Keratinocyte (primary cell): ENCODE measurements around the gene PRSS16. TPM values are rescaled to one million over a fixed set of nuclear protein-coding genes. Genes with fewer than 3 reads are reported as not detected.

Source experiments
- DNase-seq: peaks from one replicate; pipeline ENCODE4 v3.0.0-alpha.2; 2011; ENCODE audit warnings: low read depth, missing footprints, low spot score
- FAIRE-seq: peaks from 2 replicates; lab custom pipeline; 2011; peaks lifted over from hg19 to GRCh38; lab: Jason Lieb, UNC
- H2AFZ ChIP-seq: 2 replicates; pipeline ENCODE4 v1.6.0; 2012; ENCODE audit warnings: low read length, control low read depth, inconsistent platforms; ENCODE audit not compliant: control insufficient read depth
- H3K27ac ChIP-seq: 2 replicates; pipeline ENCODE4 v1.5.1; 2011; ENCODE audit warnings: low read length; ENCODE audit not compliant: control insufficient read depth, insufficient read depth
- H3K27me3 ChIP-seq: 3 replicates; pipeline ENCODE4 v1.6.0; 2011; ENCODE audit warnings: low read length; ENCODE audit not compliant: control insufficient read depth, insufficient read depth; ENCODE audit errors: extremely low read depth
- H3K36me3 ChIP-seq, 2 experiments: 2 replicates in 1 of 2; 3 replicates in 1 of 2; pipeline ENCODE4 v1.5.1; 2011; ENCODE audit warnings: low read length in 2 of 2, mild to moderate bottlenecking in 1 of 2; ENCODE audit not compliant: control insufficient read depth in 2 of 2, insufficient read depth in 2 of 2; ENCODE audit errors: extremely low read depth in 1 of 2
- H3K4me1 ChIP-seq: 3 replicates; pipeline ENCODE4 v1.5.1; 2011; ENCODE audit warnings: low read length; ENCODE audit not compliant: control insufficient read depth, insufficient read depth; ENCODE audit errors: extremely low read depth
- H3K4me2 ChIP-seq: 3 replicates; pipeline ENCODE4 v1.6.0; 2011; ENCODE audit warnings: low read depth, low read length; ENCODE audit not compliant: control insufficient read depth, insufficient read depth; ENCODE audit errors: extremely low read depth
- H3K4me3 ChIP-seq, 3 experiments: fragments of 200-600 bp in 1 of 3; sonication (generic) in 1 of 3; 2 replicates in 2 of 3; 3 replicates in 1 of 3; pipeline ENCODE4 v1.5.1; 2011 to 2016; ENCODE audit warnings: low read length in 3 of 3, mild to moderate bottlenecking in 3 of 3, control low read depth in 2 of 3, inconsistent platforms in 1 of 3, low read depth in 1 of 3, mixed read lengths in 1 of 3, mixed run types in 1 of 3, moderate library complexity in 1 of 3; ENCODE audit not compliant: control insufficient read depth in 2 of 3, insufficient read depth in 2 of 3; ENCODE audit errors: extremely low read depth in 1 of 3
- H3K79me2 ChIP-seq: 2 replicates; pipeline ENCODE4 v1.6.0; 2012; ENCODE audit warnings: low read length; ENCODE audit not compliant: control insufficient read depth, insufficient read depth
- H3K9ac ChIP-seq: 3 replicates; pipeline ENCODE4 v1.6.0; 2011; ENCODE audit warnings: low read length; ENCODE audit not compliant: control insufficient read depth, insufficient read depth; ENCODE audit errors: extremely low read depth
- H3K9me1 ChIP-seq: 3 replicates; pipeline ENCODE4 v1.6.0; 2011; ENCODE audit warnings: low read length; ENCODE audit not compliant: control insufficient read depth, insufficient read depth; ENCODE audit errors: extremely low read depth
- H3K9me3 ChIP-seq: 2 replicates; pipeline ENCODE4 v1.5.1; 2012; ENCODE audit warnings: low read depth, low read length; ENCODE audit not compliant: control insufficient read depth
- H4K20me1 ChIP-seq: 3 replicates; pipeline ENCODE4 v1.6.0; 2011; ENCODE audit warnings: low read length; ENCODE audit not compliant: control insufficient read depth, insufficient read depth; ENCODE audit errors: extremely low read depth
- EZH2 ChIP-seq: IDR thresholded peaks from one replicate; pipeline ENCODE4 v1.6.1; 2012; ENCODE audit warnings: inconsistent platforms, mild to moderate bottlenecking, low read length, moderate library complexity
- dilution Hi-C: fragments of 300-500 bp; cut with MboI; formaldehyde crosslinking; loops from one replicate; pipeline ENCODE4 v1.7.0; 2020; ENCODE audit warnings: low sequenced_read_pairs; ENCODE audit not compliant: extremely low pct_ligation_motif_present
- polyA plus RNA-seq, 5 experiments: library from polyadenylated mRNA; depleted of rRNA in 3 of 5; stranded (reverse) in 3 of 5; stranded (forward) in 1 of 5; unstranded in 1 of 5; fragments of >200 nt; gene quantifications; 1 replicate in 1 of 5; 2 replicates in 3 of 5; 3 replicates in 1 of 5; pipeline versions ENCODE4 v1.2.1 to v1.2.3, GENCODE V29; 2011 to 2012; ENCODE audit warnings: missing spikeins in 2 of 5, low read depth in 1 of 5, low replicate concordance in 1 of 5
- TF ChIP-seq, protein P1 (sequence below), 3 experiments: IDR thresholded peaks in 1 of 3; conservative IDR thresholded peaks in 1 of 3; optimal IDR thresholded peaks in 1 of 3; 2 replicates in 2 of 3; 3 replicates in 1 of 3; pipeline versions ENCODE3 to v1.5.1; 2011; ENCODE audit warnings: low read length in 3 of 3, mild to moderate bottlenecking in 3 of 3, moderate library complexity in 2 of 3, control low read depth in 1 of 3, inconsistent platforms in 1 of 3; ENCODE audit not compliant: insufficient read depth in 2 of 3; ENCODE audit errors: extremely low read depth in 1 of 3

Gene PRSS16
- polyA plus RNA-seq, 1 donor (not counting 4 experiments of a cell fraction or from before 2014, with no cell fraction given), result 8.9 TPM

DNA sequence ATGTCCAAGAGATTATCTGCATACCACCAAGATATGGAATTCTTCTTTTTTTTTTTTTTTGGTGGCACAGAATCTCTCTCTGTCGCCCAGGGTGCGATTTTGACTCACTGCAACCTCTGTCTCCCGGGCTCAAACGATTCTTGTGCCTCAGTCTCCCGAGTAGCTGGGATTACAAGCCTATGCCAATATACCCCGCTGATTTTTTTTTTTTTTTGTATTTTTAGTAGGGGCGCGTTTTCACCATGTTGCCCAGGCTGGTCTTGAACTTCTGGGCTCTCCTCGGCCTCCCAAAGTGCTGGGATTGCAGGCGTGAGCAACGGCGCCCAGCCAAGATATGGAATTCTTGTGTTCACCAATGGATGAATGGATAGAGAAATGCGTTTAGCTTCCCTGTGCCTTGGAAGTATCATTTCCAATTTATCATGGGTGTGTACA is 33.6 kb downstream of the PRSS16 start:
- dilution Hi-C loops, result no loop called here

DNA sequence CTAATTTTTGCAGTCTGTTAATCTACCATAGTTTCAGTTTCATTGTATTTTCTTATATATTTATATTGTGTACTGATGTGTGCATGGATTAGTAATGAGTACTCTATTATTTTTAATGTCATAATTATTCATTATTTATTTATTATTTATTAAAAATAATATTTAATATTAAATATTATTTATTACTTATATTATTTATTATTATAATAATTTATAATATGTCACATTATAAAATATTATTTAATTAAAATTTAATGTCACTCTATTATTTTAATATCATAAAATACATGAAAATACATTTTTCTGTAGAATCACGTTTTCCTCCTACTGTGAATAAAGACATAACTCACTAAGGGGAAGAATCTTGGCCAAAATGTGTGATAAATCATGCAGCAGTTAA is 34.1 kb downstream of the PRSS16 start:
- H3K4me3 ChIP-seq, result no peak overlapping the region
- H3K9ac ChIP-seq, result no peak overlapping the region
- no peaks in the 10 kb centered on the region for H3K36me3 ChIP-seq
- no peaks in the 10 kb centered on the region for H3K79me2 ChIP-seq
- H3K9me1 ChIP-seq, result no peaks in the 10 kb centered on the region
- DNase-seq, result no peak
- peaks cover 24% of the 10 kb centered on the region for H3K27me3 ChIP-seq
- no peak for TF ChIP-seq EZH2
- TF ChIP-seq, protein P1, sequence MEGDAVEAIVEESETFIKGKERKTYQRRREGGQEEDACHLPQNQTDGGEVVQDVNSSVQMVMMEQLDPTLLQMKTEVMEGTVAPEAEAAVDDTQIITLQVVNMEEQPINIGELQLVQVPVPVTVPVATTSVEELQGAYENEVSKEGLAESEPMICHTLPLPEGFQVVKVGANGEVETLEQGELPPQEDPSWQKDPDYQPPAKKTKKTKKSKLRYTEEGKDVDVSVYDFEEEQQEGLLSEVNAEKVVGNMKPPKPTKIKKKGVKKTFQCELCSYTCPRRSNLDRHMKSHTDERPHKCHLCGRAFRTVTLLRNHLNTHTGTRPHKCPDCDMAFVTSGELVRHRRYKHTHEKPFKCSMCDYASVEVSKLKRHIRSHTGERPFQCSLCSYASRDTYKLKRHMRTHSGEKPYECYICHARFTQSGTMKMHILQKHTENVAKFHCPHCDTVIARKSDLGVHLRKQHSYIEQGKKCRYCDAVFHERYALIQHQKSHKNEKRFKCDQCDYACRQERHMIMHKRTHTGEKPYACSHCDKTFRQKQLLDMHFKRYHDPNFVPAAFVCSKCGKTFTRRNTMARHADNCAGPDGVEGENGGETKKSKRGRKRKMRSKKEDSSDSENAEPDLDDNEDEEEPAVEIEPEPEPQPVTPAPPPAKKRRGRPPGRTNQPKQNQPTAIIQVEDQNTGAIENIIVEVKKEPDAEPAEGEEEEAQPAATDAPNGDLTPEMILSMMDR (optimal IDR thresholded peaks at IDR 0.05 in 1 of 3, IDR thresholded peaks at IDR 0.05 in 1 of 3, conservative IDR thresholded peaks at IDR 0.05 in 1 of 3; ENCODE audit: extremely low read depth in 1 of 3, insufficient read depth in 2 of 3, low read length in 3 of 3), result no peak
- no peaks in the 10 kb centered on the region for H3K9me3 ChIP-seq
- FAIRE-seq, result no peak
- no peak overlapping the region for H2AFZ ChIP-seq
- dilution Hi-C loops, result no loop called here
- H3K27ac ChIP-seq, result no peak overlapping the region
- H3K4me2 ChIP-seq, result peak overlapping the region; percentile 80
- no peaks in the 10 kb centered on the region for H4K20me1 ChIP-seq
- H3K4me1 ChIP-seq, result peaks cover 3% of the 10 kb centered on the region

More for the DNA sequence above, 33.6 kb downstream of the PRSS16 start:
- no peaks in the 10 kb centered on the region for H3K9me1 ChIP-seq
- DNase-seq (no peak), FAIRE-seq (no peak)
- H4K20me1 ChIP-seq, result no peaks in the 10 kb centered on the region
- peaks cover 24% of the 10 kb centered on the region for H3K27me3 ChIP-seq
- H3K9ac ChIP-seq, result no peak overlapping the region
- H2AFZ ChIP-seq, result peak overlapping the region; percentile 32
- H3K4me2 ChIP-seq, result peak overlapping the region; percentile 80
- peaks cover 3% of the 10 kb centered on the region for H3K4me1 ChIP-seq
- no peak for TF ChIP-seq EZH2
- TF ChIP-seq, protein P1 (optimal IDR thresholded peaks at IDR 0.05 in 1 of 3, IDR thresholded peaks at IDR 0.05 in 1 of 3, conservative IDR thresholded peaks at IDR 0.05 in 1 of 3; ENCODE audit: extremely low read depth in 1 of 3, insufficient read depth in 2 of 3, low read length in 3 of 3), result no peak
- no peaks in the 10 kb centered on the region for H3K36me3 ChIP-seq
- H3K9me3 ChIP-seq, result no peaks in the 10 kb centered on the region
- H3K27ac ChIP-seq, result no peak overlapping the region
- no peaks in the 10 kb centered on the region for H3K79me2 ChIP-seq
- peak overlapping the region; percentile 29 to 74 (median 74) for H3K4me3 ChIP-seq
